ENCODE results near the gene B3GALT6. TPM values are rescaled to one million over a fixed set of nuclear protein-coding genes. Genes with fewer than 3 reads are reported as not detected.

B3GALT6 gene
- total RNA-seq, 2 donors from 2014 or later: 18.4 to 35.6 TPM

DNA sequence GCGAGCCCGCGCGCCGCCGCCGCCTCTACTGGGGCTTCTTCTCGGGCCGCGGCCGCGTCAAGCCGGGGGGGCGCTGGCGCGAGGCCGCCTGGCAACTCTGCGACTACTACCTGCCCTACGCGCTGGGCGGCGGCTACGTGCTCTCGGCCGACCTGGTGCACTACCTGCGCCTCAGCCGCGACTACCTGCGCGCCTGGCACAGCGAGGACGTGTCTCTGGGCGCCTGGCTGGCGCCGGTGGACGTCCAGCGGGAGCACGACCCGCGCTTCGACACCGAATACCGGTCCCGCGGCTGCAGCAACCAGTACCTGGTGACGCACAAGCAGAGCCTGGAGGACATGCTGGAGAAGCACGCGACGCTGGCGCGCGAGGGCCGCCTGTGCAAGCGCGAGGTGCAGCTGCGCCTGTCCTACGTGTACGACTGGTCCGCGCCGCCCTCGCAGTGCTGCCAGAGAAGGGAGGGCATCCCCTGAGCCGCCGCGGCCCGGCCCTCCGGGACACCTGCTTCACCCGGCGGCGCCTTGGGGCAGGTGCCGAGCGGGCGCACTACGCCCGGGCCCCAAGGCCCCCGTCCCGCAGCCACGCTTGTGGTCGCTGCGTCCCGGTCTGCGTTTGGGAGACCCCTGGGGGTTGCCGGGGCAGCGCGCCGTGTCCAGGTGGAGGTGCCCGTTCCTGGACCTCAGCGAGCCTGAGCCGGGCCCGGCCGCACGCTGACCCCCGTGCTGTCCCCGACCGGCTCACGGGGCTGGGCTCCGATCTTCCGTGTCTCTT is 944 bp downstream of the B3GALT6 start:
- peaks cover 0 to 5% of the 10 kb centered on the region in 2 donors for H3K27me3 ChIP-seq
- peaks cover 40% of the 10 kb centered on the region for H3K4me1 ChIP-seq
- TF ChIP-seq, protein P1, sequence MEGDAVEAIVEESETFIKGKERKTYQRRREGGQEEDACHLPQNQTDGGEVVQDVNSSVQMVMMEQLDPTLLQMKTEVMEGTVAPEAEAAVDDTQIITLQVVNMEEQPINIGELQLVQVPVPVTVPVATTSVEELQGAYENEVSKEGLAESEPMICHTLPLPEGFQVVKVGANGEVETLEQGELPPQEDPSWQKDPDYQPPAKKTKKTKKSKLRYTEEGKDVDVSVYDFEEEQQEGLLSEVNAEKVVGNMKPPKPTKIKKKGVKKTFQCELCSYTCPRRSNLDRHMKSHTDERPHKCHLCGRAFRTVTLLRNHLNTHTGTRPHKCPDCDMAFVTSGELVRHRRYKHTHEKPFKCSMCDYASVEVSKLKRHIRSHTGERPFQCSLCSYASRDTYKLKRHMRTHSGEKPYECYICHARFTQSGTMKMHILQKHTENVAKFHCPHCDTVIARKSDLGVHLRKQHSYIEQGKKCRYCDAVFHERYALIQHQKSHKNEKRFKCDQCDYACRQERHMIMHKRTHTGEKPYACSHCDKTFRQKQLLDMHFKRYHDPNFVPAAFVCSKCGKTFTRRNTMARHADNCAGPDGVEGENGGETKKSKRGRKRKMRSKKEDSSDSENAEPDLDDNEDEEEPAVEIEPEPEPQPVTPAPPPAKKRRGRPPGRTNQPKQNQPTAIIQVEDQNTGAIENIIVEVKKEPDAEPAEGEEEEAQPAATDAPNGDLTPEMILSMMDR (IDR thresholded peaks at IDR 0.05): no peak
- TF ChIP-seq POLR2A (IDR thresholded peaks at IDR 0.05): no peak
- ATAC-seq: no peak
- WGBS, 2 donors: 75 to 97% methylated on average over 17 to 83 of the region's 98 CpGs
- no peak overlapping the region for H3K4me3 ChIP-seq
- intact Hi-C loops (cut with DNase I): no loop called here
- DNase-seq: peak in 1 of 4 donors; percentile 35
- H3K9me3 ChIP-seq: no peaks in the 10 kb centered on the region
- H3K36me3 ChIP-seq (replicated peaks in 1 of 2; ENCODE audit: insufficient read depth in 1 of 2, low read depth in 2 of 2): peaks cover 2 to 5% of the 10 kb centered on the region in 2 donors
- H3K27ac ChIP-seq: no peak overlapping the region

DNA sequence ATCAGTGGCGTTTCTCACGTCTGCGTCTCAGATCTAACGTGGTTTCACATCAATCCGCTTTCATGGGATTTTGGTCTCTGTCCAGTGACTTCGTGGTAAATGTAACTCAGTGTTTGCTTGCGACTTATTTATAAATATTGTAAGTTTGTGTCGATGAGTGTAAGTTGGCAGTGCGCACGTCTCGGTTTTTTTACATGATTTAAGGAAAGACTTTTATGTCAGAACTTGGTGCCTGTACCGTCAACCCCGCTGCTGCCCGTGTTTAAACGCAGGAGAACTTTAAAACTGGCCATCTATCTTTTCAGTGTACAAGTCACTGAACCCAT is 1.5 kb downstream of the B3GALT6 start:
- Histone ChIP-seq H3K4me3 (no peak overlapping the region), H3K36me3 (replicated peaks in 1 of 2; ENCODE audit: insufficient read depth in 1 of 2, low read depth in 2 of 2) (no peaks in the 10 kb centered on the region), H3K27ac (no peak overlapping the region), H3K4me1 (peaks cover 42% of the 10 kb centered on the region), H3K27me3 (peaks cover 0 to 5% of the 10 kb centered on the region in 2 donors), H3K9me3 (no peaks in the 10 kb centered on the region)
- intact Hi-C loops (cut with DNase I): no loop called here
- no peak for DNase-seq
- TF ChIP-seq, protein P1 (IDR thresholded peaks at IDR 0.05): no peak
- no peak for TF ChIP-seq POLR2A (IDR thresholded peaks at IDR 0.05)
- no peak for ATAC-seq
- 95 to 97% methylated on average over 15 of the region's 15 CpGs for WGBS, 2 donors

- no peaks in the 10 kb centered on the region for H3K36me3 ChIP-seq (replicated peaks in 1 of 2; ENCODE audit: insufficient read depth in 1 of 2, low read depth in 2 of 2)
- WGBS, 2 donors: 91 to 98% methylated on average over 18 to 28 of the region's 28 CpGs
- TF ChIP-seq POLR2A (IDR thresholded peaks at IDR 0.05): no peak
- TF ChIP-seq, protein P1 (IDR thresholded peaks at IDR 0.05): no peak
- intact Hi-C loops (cut with DNase I): no loop called here
- ATAC-seq: no peak
- peaks cover 0 to 5% of the 10 kb centered on the region in 2 donors for H3K27me3 ChIP-seq
- no peaks in the 10 kb centered on the region for H3K9me3 ChIP-seq
- no peak overlapping the region for H3K4me3 ChIP-seq
- DNase-seq: no peak
- H3K27ac ChIP-seq: no peak overlapping the region
- H3K4me1 ChIP-seq: peaks cover 40% of the 10 kb centered on the region
These were observed 2.3 kb downstream of the B3GALT6 start for GRCh38 chr1:1234180-1234808.

- TF ChIP-seq POLR2A (IDR thresholded peaks at IDR 0.05): no peak
- TF ChIP-seq, protein P1 (IDR thresholded peaks at IDR 0.05): no peak
- Histone ChIP-seq H3K9me3 (no peaks in the 10 kb centered on the region), H3K27ac (no peak overlapping the region), H3K4me3 (no peak overlapping the region), H3K4me1 (peaks cover 32% of the 10 kb centered on the region), H3K36me3 (replicated peaks in 1 of 2; ENCODE audit: insufficient read depth in 1 of 2, low read depth in 2 of 2) (no peaks in the 10 kb centered on the region), H3K27me3 (peaks cover 0 to 5% of the 10 kb centered on the region in 2 donors)
- intact Hi-C loops (cut with DNase I): no loop called here
- WGBS, 2 donors: 89 to 90% methylated on average over 21 to 23 of the region's 27 CpGs
- DNase-seq: no peak
- ATAC-seq: no peak
These were observed 3.1 kb downstream of the B3GALT6 start for GRCh38 chr1:1235016-1235744.

All from body of pancreas (tissue), 4 donors.